GM12891 (cell line): ENCODE results near the gene SINHCAF. TPM values are rescaled to one million over a fixed set of nuclear protein-coding genes. Genes with fewer than 3 reads are reported as not detected.
"Not testable (repeated sequence)": the region's sequence is repeated elsewhere in the genome, so short reads cannot be mapped to it uniquely, and the experiment has no call there.

Experiments used
- DNase-seq: peaks from one replicate; pipeline ENCODE4 v3.0.0; 2011; ENCODE audit warnings: low spot score; ENCODE audit not compliant: insufficient read length
- FAIRE-seq: peaks from 2 replicates; lab custom pipeline; 2011; peaks lifted over from hg19 to GRCh38; lab: Jason Lieb, UNC
- PAX5 ChIP-seq: IDR thresholded peaks from 2 replicates; pipeline ENCODE4 v1.6.1; 2011; ENCODE audit warnings: low read length, moderate library complexity, mild to moderate bottlenecking; ENCODE audit not compliant: insufficient read depth, severe bottlenecking
- POLR2A ChIP-seq: IDR thresholded peaks from 2 replicates; pipeline ENCODE4 v1.6.1; 2011; ENCODE audit warnings: low read depth, low read length, control low read depth
- POLR2AphosphoS5 ChIP-seq: IDR thresholded peaks from 2 replicates; pipeline ENCODE4 v1.6.1; 2011; ENCODE audit warnings: low read depth, low read length, control low read depth
- POU2F2 ChIP-seq: IDR thresholded peaks from 2 replicates; pipeline ENCODE4 v1.6.1; 2011; ENCODE audit warnings: low read depth, mild to moderate bottlenecking, control low read depth, low read length, moderate library complexity
- SPI1 ChIP-seq: IDR thresholded peaks from 2 replicates; pipeline ENCODE4 v1.6.1; 2011; ENCODE audit warnings: low read depth, low read length, control low read depth
- TAF1 ChIP-seq: IDR thresholded peaks from 2 replicates; pipeline ENCODE4 v1.6.1; 2011; ENCODE audit warnings: low read depth, low read length, control low read depth
- polyA plus RNA-seq: library from polyadenylated mRNA; unstranded; fragments of >200 nt; gene quantifications from one replicate; pipeline ENCODE4 v1.2.1, GENCODE V29; 2012; ENCODE audit warnings: low read depth, missing spikeins, inconsistent platforms; ENCODE audit not compliant: missing spikeins

SINHCAF gene, protein sequence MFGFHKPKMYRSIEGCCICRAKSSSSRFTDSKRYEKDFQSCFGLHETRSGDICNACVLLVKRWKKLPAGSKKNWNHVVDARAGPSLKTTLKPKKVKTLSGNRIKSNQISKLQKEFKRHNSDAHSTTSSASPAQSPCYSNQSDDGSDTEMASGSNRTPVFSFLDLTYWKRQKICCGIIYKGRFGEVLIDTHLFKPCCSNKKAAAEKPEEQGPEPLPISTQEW
- polyA plus RNA-seq, result 29.3 TPM

DNA sequence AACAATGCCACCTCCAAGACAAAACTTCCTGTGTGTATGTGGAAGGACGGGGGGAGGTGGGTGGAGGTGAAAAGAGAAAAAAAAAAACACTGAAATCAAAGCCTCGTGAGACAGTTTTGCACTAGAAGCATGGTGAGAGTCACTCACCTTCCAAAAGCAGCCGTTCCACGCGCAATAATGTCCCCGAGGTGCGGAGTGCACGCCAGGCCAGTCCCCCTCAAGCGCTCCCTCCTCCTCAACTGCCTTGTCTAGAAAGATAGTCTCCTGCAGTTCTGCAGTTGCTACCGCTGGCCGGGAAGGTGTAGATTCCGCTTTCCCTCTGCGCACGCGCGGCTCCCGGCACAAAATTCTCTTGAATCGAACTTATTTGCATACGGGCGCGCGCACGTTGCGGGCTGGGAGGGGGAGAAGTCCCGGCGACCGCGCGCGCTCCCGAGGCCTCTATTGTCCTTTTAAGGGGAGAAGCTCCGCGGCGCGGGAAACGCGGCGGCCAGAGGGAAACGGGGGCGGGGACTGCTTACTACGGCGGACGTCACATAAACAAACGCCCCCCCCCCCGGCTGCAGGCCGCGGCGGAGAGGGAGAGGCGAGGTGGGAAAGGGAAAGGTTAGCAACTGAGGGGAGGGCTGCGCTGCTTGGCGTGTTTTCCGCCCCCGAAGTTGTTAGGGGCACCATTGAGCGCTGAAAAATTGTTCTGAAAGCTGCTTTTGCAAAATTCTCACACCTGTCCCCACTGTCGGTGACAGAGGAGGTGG, at the start of gene SINHCAF:
SINHCAF (minus strand) TSS at position 274 of the 755 bp plus-strand sequence. CDS start 27,946 bp downstream, outside the sequence.
- FAIRE-seq (peak; percentile 89), DNase-seq (peak; percentile 84)
- no peak for TF ChIP-seq PAX5
- peak; percentile 99 for TF ChIP-seq POU2F2
- peak; percentile 97 for TF ChIP-seq TAF1
- peak; percentile 98 for TF ChIP-seq POLR2A
- peak; percentile 98 for TF ChIP-seq POLR2AphosphoS5
- 0 out of 2 replicates have a peak, but pooled peaks have one; percentile 13 for TF ChIP-seq SPI1

DNA sequence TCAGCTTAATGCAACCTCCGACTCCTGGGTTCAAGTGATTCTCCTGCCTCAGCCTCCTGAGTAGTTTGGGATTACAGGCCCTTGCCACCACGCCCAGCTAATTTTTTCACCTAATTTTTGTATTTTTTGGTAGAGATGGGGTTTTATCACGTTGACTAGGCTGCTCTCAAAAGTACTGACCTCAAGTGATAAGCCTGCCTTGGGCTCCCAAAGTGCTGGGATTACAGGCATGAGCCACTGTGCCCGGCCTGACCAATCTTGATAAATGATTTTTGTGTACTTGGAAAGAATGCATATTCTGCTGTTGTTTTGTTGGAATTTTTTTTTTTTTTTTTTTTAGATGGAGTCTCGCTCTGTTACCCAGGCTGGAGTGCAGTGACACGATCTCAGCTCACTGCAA, 49.5 kb upstream of the SINHCAF start:
- DNase-seq, FAIRE-seq: not testable (repeated sequence)

DNA sequence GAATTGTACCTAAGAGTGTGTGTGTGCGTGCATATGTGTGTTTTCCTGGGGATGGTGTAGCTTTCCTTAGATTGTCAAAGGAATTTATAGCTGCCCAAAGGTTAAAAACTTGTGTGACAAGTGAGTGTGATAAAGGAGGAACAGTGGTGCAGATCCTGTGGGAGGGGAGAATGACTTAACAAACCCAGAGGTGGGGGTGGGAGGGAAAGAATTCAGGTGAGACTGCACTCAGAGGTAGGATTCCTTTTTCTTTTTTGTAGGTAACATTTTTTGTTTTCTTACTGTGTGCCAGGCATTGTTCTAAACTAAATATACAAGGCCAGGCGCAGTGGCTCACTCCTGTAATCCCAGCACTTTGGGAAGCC, 45.3 kb upstream of the SINHCAF start:
- no peak for DNase-seq
- no peak for FAIRE-seq
- TF ChIP-seq TAF1 (no peak), POU2F2 (no peak), POLR2A (no peak), SPI1 (no peak), PAX5 (no peak), POLR2AphosphoS5 (no peak)

- FAIRE-seq, result no peak
- DNase-seq, result no peak
Observed at GRCh38 chr12:31370531-31371255, 44.7 kb upstream of the SINHCAF start.

DNA sequence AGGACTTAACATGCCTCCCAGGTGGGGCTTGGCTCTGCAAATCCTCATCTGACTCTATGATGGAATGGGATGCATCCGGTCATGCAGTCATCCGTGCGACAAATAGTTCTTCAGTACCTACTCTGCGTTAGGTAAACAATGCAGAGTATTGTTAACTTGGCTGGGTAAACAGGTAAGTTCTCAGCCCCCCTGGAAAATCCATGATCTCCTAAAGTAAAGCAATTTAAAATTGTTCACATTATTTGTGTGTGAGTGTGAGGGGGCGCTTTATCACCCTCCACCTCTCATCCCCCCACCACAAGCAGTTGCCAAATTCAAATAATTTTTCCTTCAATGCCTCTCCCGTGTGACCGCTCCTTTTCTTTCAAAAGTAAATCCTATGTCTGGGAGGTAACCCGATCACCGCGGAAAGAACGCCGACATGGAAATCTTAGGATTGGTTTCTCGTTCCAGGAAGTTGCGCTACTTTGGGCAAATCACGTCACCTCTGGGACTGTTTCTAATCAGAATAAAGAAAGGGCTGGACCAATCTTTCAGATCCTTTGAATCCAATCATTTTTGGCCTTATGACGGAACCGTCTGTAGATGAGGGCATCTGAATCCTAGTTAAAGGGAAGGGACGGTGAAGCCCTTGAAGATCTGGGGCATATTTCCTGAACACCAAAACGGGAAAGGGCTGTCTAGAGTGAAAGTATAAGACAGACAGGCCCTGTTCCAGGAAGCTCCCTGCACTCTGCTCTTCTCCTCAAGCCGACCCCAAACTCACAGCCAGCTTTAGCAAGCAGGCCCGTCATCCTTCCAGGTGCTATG, 44.0 kb upstream of the SINHCAF start:
- TF ChIP-seq POU2F2, result no peak
- TF ChIP-seq SPI1, result no peak
- no peak for TF ChIP-seq POLR2A
- no peak for TF ChIP-seq PAX5
- no peak for TF ChIP-seq TAF1
- no peak for TF ChIP-seq POLR2AphosphoS5
- DNase-seq (no peak), FAIRE-seq (no peak)

More at GRCh38 chr12:31370531-31371255, 44.7 kb upstream of the SINHCAF start:
- TF ChIP-seq SPI1 (no peak), TAF1 (no peak), PAX5 (no peak), POLR2AphosphoS5 (no peak)

DNA sequence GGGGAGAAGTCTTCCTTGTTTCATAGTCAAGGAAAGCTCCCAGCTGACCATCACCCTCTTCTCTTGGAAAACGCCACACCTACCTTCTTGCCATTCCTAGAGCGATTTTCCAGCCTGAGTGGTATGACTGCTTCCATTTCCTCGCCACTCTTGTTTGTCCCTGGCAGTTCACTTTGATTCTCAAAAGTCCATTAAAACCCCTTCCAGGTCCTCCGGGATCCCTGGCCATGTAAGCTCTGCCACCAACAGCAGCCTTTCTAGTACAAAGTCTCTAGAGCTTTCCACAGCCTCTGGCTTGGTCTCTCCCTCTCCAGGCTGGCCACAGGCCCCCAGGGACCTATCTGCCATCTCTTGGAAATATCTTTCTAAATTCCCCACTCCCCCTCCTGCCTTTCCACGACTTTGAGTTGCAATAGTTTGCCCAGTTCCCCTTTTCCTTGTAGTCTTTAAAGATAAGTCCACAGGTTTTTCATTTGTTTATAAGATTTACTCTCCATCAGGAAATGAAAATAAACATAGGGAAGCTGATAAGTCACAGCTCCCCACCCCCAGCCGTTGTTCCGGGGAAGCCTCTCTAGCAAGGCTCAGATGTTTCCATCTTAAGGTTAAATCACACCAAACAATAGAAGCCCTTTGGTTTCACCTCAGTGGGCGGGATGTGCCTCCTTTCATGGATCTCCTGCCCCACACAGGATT, 42.9 kb upstream of the SINHCAF start:
- TF ChIP-seq POLR2A, result no peak
- 0 out of 2 replicates have a peak, but pooled peaks have one; percentile 13 for TF ChIP-seq SPI1
- DNase-seq, result no peak

DNA sequence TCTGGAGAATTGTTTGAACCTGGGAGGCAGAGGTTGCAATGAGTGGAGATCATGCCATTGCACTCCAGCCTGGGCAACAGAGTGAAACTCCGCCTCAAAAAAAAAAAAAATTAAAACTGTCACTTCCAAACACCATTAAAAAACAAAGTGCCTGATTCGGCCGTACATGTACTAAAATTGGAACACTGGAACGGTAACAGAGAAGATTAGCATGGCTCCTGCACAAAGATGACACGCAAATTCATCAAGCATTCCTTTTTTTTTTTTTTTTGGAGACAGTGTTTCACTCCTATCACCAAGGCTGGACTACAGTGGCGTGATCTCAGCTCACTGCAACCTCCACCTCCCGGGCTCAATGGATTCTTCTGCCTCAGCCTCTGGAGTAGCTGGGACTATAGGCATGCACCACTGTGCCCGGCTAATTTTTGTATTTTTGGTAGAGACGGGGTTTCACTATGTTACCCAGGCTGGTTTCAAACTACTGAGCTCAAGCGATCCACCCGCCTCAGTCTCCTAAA, 40.2 kb upstream of the SINHCAF start:
- TF ChIP-seq POU2F2, result no peak
- no peak for TF ChIP-seq TAF1
- TF ChIP-seq POLR2AphosphoS5, result no peak
- TF ChIP-seq POLR2A, result no peak
- TF ChIP-seq PAX5, result no peak
- no peak for TF ChIP-seq SPI1
- DNase-seq (no peak), FAIRE-seq (no peak)

More for the DNA sequence above, 42.9 kb upstream of the SINHCAF start:
- FAIRE-seq, result no peak

DNA sequence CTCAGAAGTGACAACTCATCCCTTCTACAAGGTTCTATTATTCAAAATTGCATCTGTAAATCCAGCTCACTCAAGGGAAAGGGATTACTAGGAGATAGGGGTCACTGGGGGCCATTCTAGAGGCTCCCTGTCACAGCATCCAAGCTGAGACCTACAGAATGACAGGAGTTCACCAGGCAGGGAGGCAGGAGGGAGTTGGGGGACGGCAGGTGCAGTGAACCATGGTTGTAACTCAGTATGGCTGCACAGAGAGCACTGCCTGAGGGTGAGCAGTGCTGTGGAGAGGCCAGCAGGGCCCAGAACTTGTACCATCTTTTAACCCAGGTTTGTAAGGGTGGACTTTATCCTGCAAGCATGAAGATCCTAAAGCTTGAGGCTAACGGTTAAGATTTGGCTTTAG, 37.9 kb upstream of the SINHCAF start:
- TF ChIP-seq POLR2AphosphoS5 (no peak), POLR2A (no peak), PAX5 (no peak), POU2F2 (no peak), SPI1 (no peak), TAF1 (no peak)
- no peak for DNase-seq
- FAIRE-seq, result no peak

GRCh38 chr12:31363416-31363809, 37.5 kb upstream of the SINHCAF start:
- FAIRE-seq, result no peak
- DNase-seq, result no peak
- TF ChIP-seq POU2F2 (no peak), PAX5 (no peak), TAF1 (no peak), SPI1 (no peak), POLR2AphosphoS5 (no peak), POLR2A (no peak)
